ENCODE results near the gene MRGPRX2. TPM values are rescaled to one million over a fixed set of nuclear protein-coding genes. Genes with fewer than 3 reads are reported as not detected.

MRGPRX2 gene
- total and polyA plus RNA-seq, 2 donors (not counting 3 experiments of a cell fraction or from before 2014, with no cell fraction given), result not detected

DNA sequence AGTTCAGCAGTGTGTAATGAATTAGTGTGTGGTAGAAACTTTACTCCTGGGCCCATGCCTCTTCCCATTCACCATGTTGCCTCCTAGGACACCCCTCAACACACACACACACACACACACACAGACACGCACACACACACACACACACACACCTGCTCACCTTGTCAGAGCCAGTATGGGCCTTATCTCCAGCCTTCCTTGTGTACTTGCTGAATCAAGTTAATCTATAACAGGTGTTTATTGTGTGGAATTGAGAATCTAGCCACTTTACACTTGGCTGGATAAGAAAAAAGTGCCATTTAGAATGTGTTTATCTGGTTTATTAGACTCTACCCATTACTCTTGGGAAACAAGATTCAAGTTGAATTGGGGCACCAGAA is 42.0 kb upstream of the MRGPRX2 start:
- Histone ChIP-seq H3K4me1 (ENCODE audit: control insufficient read depth, extremely low read depth, insufficient read depth, low read length) (peaks cover 19% of the 10 kb centered on the region), H3K27ac (ENCODE audit: insufficient read depth, low read depth, low read length) (no peak overlapping the region), H3K27me3 (ENCODE audit: control insufficient read depth in 2 of 2, insufficient read depth in 2 of 2, low read length in 2 of 2) (no peaks in the 10 kb centered on the region), H3K9me1 (replicated peaks; ENCODE audit: control insufficient read depth, extremely low read depth, insufficient read depth, low read length) (no peaks in the 10 kb centered on the region), H3K36me3 (ENCODE audit: control insufficient read depth in 2 of 2, extremely low read depth in 1 of 2, insufficient read depth in 2 of 2, low read length in 2 of 2) (no peaks in the 10 kb centered on the region), H2AFZ (ENCODE audit: low read depth, low read length) (no peak overlapping the region), H4K20me1 (replicated peaks; ENCODE audit: control insufficient read depth, extremely low read depth, insufficient read depth, low read length) (no peaks in the 10 kb centered on the region), H3K9ac (replicated peaks; ENCODE audit: extremely low read depth, insufficient read depth, low read length) (no peak overlapping the region), H3K4me3 (replicated peaks in 1 of 3; ENCODE audit: insufficient read depth in 1 of 3, low read depth in 1 of 3, low read length in 3 of 3) (no peak overlapping the region), H3K9me3 (replicated peaks; ENCODE audit: control insufficient read depth, insufficient read depth, low read length) (no peaks in the 10 kb centered on the region), H3K79me2 (ENCODE audit: control insufficient read depth, insufficient read depth, low read length) (no peaks in the 10 kb centered on the region), H3K4me2 (ENCODE audit: insufficient read depth, low read length) (no peak overlapping the region)
- ChIA-PET CTCF (interaction anchor here (0.9 to 2.5 kb wide), 6 partner anchors 14 to 39 kb away, joined by 3 to 20 read pairs (median 4); partner anchors contain the start of gene ZDHHC13), POLR2A (interaction anchor here (0.7 to 1.3 kb wide), 3 partner anchors 9 to 15 kb away, joined by 3 to 5 read pairs (median 3); no protein-coding TSS in a partner anchor)
- BruUV-seq (replicated peaks), result no TSS peak
- dilution Hi-C loops (cut with MboI; ENCODE audit: extremely low pct_ligation_motif_present, low sequenced_read_pairs) (no loop called here), intact Hi-C loops (cut with micrococcal nuclease) (no loop called here)
- DNase-seq (ENCODE audit: low read depth, low spot score) (no peak), FAIRE-seq (no peak)
- TF ChIP-seq JUN (IDR thresholded peaks at IDR 0.05; ENCODE audit: borderline replicate concordance, insufficient read depth, insufficient read length, low read depth) (no peak), POLR2AphosphoS5 (IDR thresholded peaks at IDR 0.05; ENCODE audit: insufficient read depth, low read depth, low read length) (no peak), EZH2 (IDR thresholded peaks at IDR 0.05; ENCODE audit: borderline replicate concordance, low read depth, low read length, severe bottlenecking) (no peak), POLR2A (IDR thresholded peaks at IDR 0.05; ENCODE audit: low read depth, low read length) (no peak), MYC (IDR thresholded peaks at IDR 0.05; ENCODE audit: low read depth, low read length) (no peak), GATA2 (IDR thresholded peaks at IDR 0.05; ENCODE audit: insufficient read depth, insufficient read length, low read depth, low read length) (no peak), FOS (IDR thresholded peaks at IDR 0.05; ENCODE audit: borderline replicate concordance, insufficient read depth, low read length) (no peak)
- TF ChIP-seq, protein P1, sequence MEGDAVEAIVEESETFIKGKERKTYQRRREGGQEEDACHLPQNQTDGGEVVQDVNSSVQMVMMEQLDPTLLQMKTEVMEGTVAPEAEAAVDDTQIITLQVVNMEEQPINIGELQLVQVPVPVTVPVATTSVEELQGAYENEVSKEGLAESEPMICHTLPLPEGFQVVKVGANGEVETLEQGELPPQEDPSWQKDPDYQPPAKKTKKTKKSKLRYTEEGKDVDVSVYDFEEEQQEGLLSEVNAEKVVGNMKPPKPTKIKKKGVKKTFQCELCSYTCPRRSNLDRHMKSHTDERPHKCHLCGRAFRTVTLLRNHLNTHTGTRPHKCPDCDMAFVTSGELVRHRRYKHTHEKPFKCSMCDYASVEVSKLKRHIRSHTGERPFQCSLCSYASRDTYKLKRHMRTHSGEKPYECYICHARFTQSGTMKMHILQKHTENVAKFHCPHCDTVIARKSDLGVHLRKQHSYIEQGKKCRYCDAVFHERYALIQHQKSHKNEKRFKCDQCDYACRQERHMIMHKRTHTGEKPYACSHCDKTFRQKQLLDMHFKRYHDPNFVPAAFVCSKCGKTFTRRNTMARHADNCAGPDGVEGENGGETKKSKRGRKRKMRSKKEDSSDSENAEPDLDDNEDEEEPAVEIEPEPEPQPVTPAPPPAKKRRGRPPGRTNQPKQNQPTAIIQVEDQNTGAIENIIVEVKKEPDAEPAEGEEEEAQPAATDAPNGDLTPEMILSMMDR (IDR thresholded peaks at IDR 0.05; ENCODE audit: extremely low read depth in 1 of 2, insufficient read depth in 1 of 2, low read depth in 1 of 2, low read length in 2 of 2), result no peak
- TF ChIP-seq, protein P2, sequence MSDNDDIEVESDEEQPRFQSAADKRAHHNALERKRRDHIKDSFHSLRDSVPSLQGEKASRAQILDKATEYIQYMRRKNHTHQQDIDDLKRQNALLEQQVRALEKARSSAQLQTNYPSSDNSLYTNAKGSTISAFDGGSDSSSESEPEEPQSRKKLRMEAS (IDR thresholded peaks at IDR 0.05; ENCODE audit: insufficient read depth, insufficient read length), result no peak

All from endothelial cell of umbilical vein (primary cell).